Stimulated activated CD8-positive, alpha-beta memory T cell treated with anti-CD3 and anti-CD28 coated beads, Interleukin-7, amount 100 ng/mL, for 24 hours (primary cell): ENCODE data around the gene FES.
"Not testable (repeated sequence)": the region's sequence is repeated elsewhere in the genome, so short reads cannot be mapped to it uniquely, and the experiment has no call there.

Source experiments
- DNase-seq: peaks from one replicate; pipeline ENCODE4 v3.0.0-alpha.2; 2020; ENCODE audit warnings: low read depth

Gene FES

GRCh38 chr15:90862487-90862886 is 21.8 kb upstream of the FES start:
- no peak for DNase-seq

GRCh38 chr15:90862964-90863778 is 21.1 kb upstream of the FES start:
- no peak for DNase-seq

- no peak for DNase-seq
Observed at GRCh38 chr15:90863987-90864386, 20.3 kb upstream of the FES start.

- DNase-seq: no peak
Observed at GRCh38 chr15:90864507-90864906, 19.8 kb upstream of the FES start.

GRCh38 chr15:90865702-90866101 is 18.6 kb upstream of the FES start:
- no peak for DNase-seq

GRCh38 chr15:90866161-90866715 is 18.1 kb upstream of the FES start:
- no peak for DNase-seq

- no peak for DNase-seq
Observed at GRCh38 chr15:90866800-90867199, 17.5 kb upstream of the FES start.

- no peak for DNase-seq
Observed at GRCh38 chr15:90868261-90868689, 16.0 kb upstream of the FES start, which contains the start of gene FURIN. Gene FURIN (plus strand): TSS chr15:90868588. CDS start chr15:90875741, 7,153 bp downstream.

- no peak for DNase-seq
Observed at GRCh38 chr15:90869140-90869541, 15.2 kb upstream of the FES start.

- DNase-seq: no peak
Observed at GRCh38 chr15:90869601-90870353, 14.5 kb upstream of the FES start.

- no peak for DNase-seq
Observed at GRCh38 chr15:90870354-90871138, 13.8 kb upstream of the FES start.

- DNase-seq: no peak
Observed at GRCh38 chr15:90871139-90871715, 13.1 kb upstream of the FES start.

GRCh38 chr15:90871716-90872485 is 12.4 kb upstream of the FES start:
- DNase-seq: no peak

GRCh38 chr15:90872486-90873184 is 11.7 kb upstream of the FES start:
- peak; percentile 41 for DNase-seq

- no peak for DNase-seq
Observed at GRCh38 chr15:90873488-90873997, 10.8 kb upstream of the FES start.

GRCh38 chr15:90873998-90874605 is 10.2 kb upstream of the FES start:
- DNase-seq: no peak

GRCh38 chr15:90874986-90875385 is 9.3 kb upstream of the FES start:
- not testable (repeated sequence) for DNase-seq

- DNase-seq: no peak
Observed at GRCh38 chr15:90875549-90875981, 8.7 kb upstream of the FES start.

GRCh38 chr15:90876046-90876445 is 8.3 kb upstream of the FES start:
- no peak for DNase-seq
